HepG2 (cell line): ENCODE results near the gene FAHD2A. TPM values are rescaled to one million over a fixed set of nuclear protein-coding genes. Genes with fewer than 3 reads are reported as not detected.

Source experiments
- ATAC-seq: fragments of 200-7000 bp; cut with Tn5 transposase; 3 replicates; pipeline ENCODE4 v1.9.1; 2020; ENCODE audit warnings: mild to moderate bottlenecking, moderate library complexity
- BruUV-seq: library from RNA; stranded (reverse); fragments of 400-500 nt; replicated peaks from 2 replicates; lab custom pipeline; 2021; lab: Mats Ljungman, UMichigan
- CTCF ChIA-PET: fragments of 300-600 bp; formaldehyde crosslinking; extraction: SDS; loops from one replicate; lab custom pipeline; 2021; ENCODE audit warnings: low total read pairs, inconsistent platforms, low intra/inter-chr PET ratio; lab: Yijun Ruan, JAX
- POLR2A ChIA-PET: fragments of 350-600 bp; sonication (Branson Sonifier 250); formaldehyde crosslinking; loops from one replicate; lab custom pipeline; 2020; ENCODE audit warnings: antibody characterized with exemption, inconsistent platforms; lab: Yijun Ruan, JAX
- DNase-seq: peaks from one replicate; pipeline ENCODE4 v3.0.0-alpha.2; 2015; ENCODE audit warnings: low spot score
- FAIRE-seq: peaks from 3 replicates; lab custom pipeline; 2011; peaks lifted over from hg19 to GRCh38; lab: Jason Lieb, UNC
- H2AFZ ChIP-seq: one replicate; pipeline ENCODE4 v1.6.1; 2011; ENCODE audit warnings: low read length, inconsistent platforms
- H3K27ac ChIP-seq: fragments of 300-600 bp; 3 replicates; pipeline ENCODE4 v1.8.0; 2011; ENCODE audit warnings: mixed run types, mild to moderate bottlenecking, mixed read lengths, low read length, inconsistent platforms; ENCODE audit not compliant: insufficient read depth; ENCODE audit errors: extremely low read length
- H3K27me3 ChIP-seq, 2 experiments: fragments of 200-600 bp in 1 of 2; 2 replicates in 1 of 2; 3 replicates in 1 of 2; pipeline versions ENCODE4 v1.6.0 to v1.8.0; 2011; ENCODE audit warnings: low read length in 2 of 2, mild to moderate bottlenecking in 2 of 2, moderate library complexity in 2 of 2, inconsistent platforms in 1 of 2; ENCODE audit not compliant: insufficient read depth in 2 of 2, control insufficient read depth in 1 of 2
- H3K36me3 ChIP-seq, 2 experiments: fragments of 200-600 bp in 1 of 2; replicated peaks in 1 of 2; 2 replicates in 1 of 2; 3 replicates in 1 of 2; pipeline versions ENCODE4 v1.5.1 to v1.8.0; 2011; ENCODE audit warnings: low read length in 2 of 2, inconsistent platforms in 1 of 2; ENCODE audit not compliant: insufficient read depth in 2 of 2, control insufficient read depth in 1 of 2
- H3K4me1 ChIP-seq: 2 replicates; pipeline ENCODE4 v1.5.1; 2012; ENCODE audit warnings: low read length, inconsistent platforms; ENCODE audit not compliant: insufficient read depth
- H3K4me2 ChIP-seq: 2 replicates; pipeline ENCODE4 v1.6.0; 2011; ENCODE audit warnings: low read depth, low read length, inconsistent platforms
- H3K4me3 ChIP-seq, 3 experiments: fragments of 200-600 bp in 1 of 3; sonication (generic), shearing (Covaris generic) in 1 of 3; replicated peaks in 1 of 3; 2 replicates each; pipeline ENCODE4 v1.5.1; 2011 to 2016; ENCODE audit warnings: low read length in 3 of 3, inconsistent platforms in 2 of 3, low read depth in 2 of 3, mild to moderate bottlenecking in 2 of 3, control low read depth in 1 of 3, mixed read lengths in 1 of 3; ENCODE audit not compliant: insufficient read depth in 1 of 3
- H3K79me2 ChIP-seq: one replicate; pipeline ENCODE4 v1.6.1; 2011; ENCODE audit warnings: low read length, inconsistent platforms; ENCODE audit not compliant: insufficient read depth
- H3K9ac ChIP-seq: 2 replicates; pipeline ENCODE4 v1.6.0; 2011; ENCODE audit warnings: mild to moderate bottlenecking, low read depth, low read length, inconsistent platforms; ENCODE audit not compliant: insufficient read depth
- H3K9me3 ChIP-seq: 2 replicates; pipeline ENCODE4 v1.5.1; 2012; ENCODE audit warnings: mild to moderate bottlenecking, low read length
- H4K20me1 ChIP-seq: 2 replicates; pipeline ENCODE4 v1.6.0; 2011; ENCODE audit warnings: inconsistent platforms, mild to moderate bottlenecking, low read length, moderate library complexity; ENCODE audit not compliant: insufficient read depth
- CREBL2 ChIP-seq: sonication (generic); formaldehyde crosslinking; IDR thresholded peaks from 2 replicates; pipeline ENCODE4 v1.8.1; 2023; ENCODE audit warnings: missing genetic modification reagents, mild to moderate bottlenecking, borderline replicate concordance
- E2F1 ChIP-seq: sonication (generic); formaldehyde crosslinking; IDR thresholded peaks from 2 replicates; pipeline ENCODE4 v1.5.0; 2020; ENCODE audit warnings: missing genetic modification reagents
- HNF4G ChIP-seq, 2 experiments: sonication (generic) in 1 of 2; formaldehyde crosslinking in 1 of 2; IDR thresholded peaks; 2 replicates each; pipeline versions ENCODE4 v1.4.0 to v1.6.1; 2011 to 2020; ENCODE audit warnings: borderline replicate concordance in 2 of 2, low read depth in 2 of 2, mild to moderate bottlenecking in 2 of 2, low read length in 1 of 2, missing genetic modification reagents in 1 of 2, moderate library complexity in 1 of 2
- JUND ChIP-seq: sonication (generic); formaldehyde crosslinking; IDR thresholded peaks from 2 replicates; pipeline ENCODE4 v1.8.0; 2022; ENCODE audit warnings: mild to moderate bottlenecking, missing genetic modification reagents
- LRRFIP1 ChIP-seq: sonication (generic); formaldehyde crosslinking; conservative IDR thresholded peaks from 2 replicates; pipeline ENCODE4 v1.4.0; 2020; ENCODE audit warnings: missing genetic modification reagents
- MED13 ChIP-seq: sonication (generic); formaldehyde crosslinking; IDR thresholded peaks from 2 replicates; pipeline ENCODE4 v1.5.0; 2020; ENCODE audit warnings: missing genetic modification reagents
- SAP130 ChIP-seq: IDR thresholded peaks from 2 replicates; pipeline ENCODE4 v1.6.1; 2016; ENCODE audit warnings: low read depth
- ZC3H13 ChIP-seq: sonication (generic); formaldehyde crosslinking; IDR thresholded peaks from 2 replicates; pipeline ENCODE4 v1.8.1; 2023; ENCODE audit warnings: mild to moderate bottlenecking, missing genetic modification reagents, moderate library complexity
- ZNF513 ChIP-seq: sonication (generic); formaldehyde crosslinking; conservative IDR thresholded peaks from 2 replicates; pipeline ENCODE4 v1.5.0; 2020; ENCODE audit warnings: missing genetic modification reagents
- ZNF652 ChIP-seq: IDR thresholded peaks from 2 replicates; pipeline ENCODE4 v1.6.1; 2016; ENCODE audit warnings: low read depth, borderline replicate concordance
- ZNF710 ChIP-seq: sonication (generic); formaldehyde crosslinking; IDR thresholded peaks from 2 replicates; pipeline ENCODE4 v1.5.0; 2020; ENCODE audit warnings: mild to moderate bottlenecking, missing genetic modification reagents, borderline replicate concordance
- WGBS: methylation state at CpG from one replicate; pipeline ENCODE4 v1.1.6; 2017; ENCODE audit warnings: low lambda C conversion rate; 5-methylcytosine and 5-hydroxymethylcytosine counted together
- in situ Hi-C: cut with HindIII; loops from 2 replicates; pipeline ENCODE4 v1.10.0; 2017; ENCODE audit warnings: low pct_unique_long_range_greater_than_20kb; ENCODE audit not compliant: extremely low pct_ligation_motif_present
- intact Hi-C: fragments of 100-400 bp; cut with micrococcal nuclease; formaldehyde crosslinking; loops from one replicate; pipeline ENCODE4 v1.10.0; 2022; ENCODE audit not compliant: unreplicated experiment
- polyA plus RNA-seq, 8 experiments: library from polyadenylated mRNA; depleted of rRNA in 3 of 8; stranded (reverse) in 7 of 8; unstranded in 1 of 8; fragments of >200 nt; fragmentation: Illumina TruSeq in 4 of 8; extraction: Trizol in 4 of 8; gene quantifications; 2 replicates each; pipeline versions ENCODE4 v1.2.1 to v1.2.3, GENCODE V29; 2011 to 2016; ENCODE audit warnings: low read depth in 4 of 8, missing spikeins in 1 of 8, mixed read lengths in 1 of 8; ENCODE audit not compliant: insufficient read depth in 1 of 8
- total RNA-seq, 5 experiments: library from RNA; depleted of rRNA; stranded (reverse); fragments of >200 nt; fragmentation: Illumina TruSeq; extraction: Trizol; gene quantifications; 2 replicates each; pipeline ENCODE4 v1.2.3, GENCODE V29; 2016; ENCODE audit warnings: low read depth in 1 of 5

FAHD2A gene
- total and polyA plus RNA-seq, 2 of the 13 experiments (the other 11 are each of a cell fraction or from before 2014, with no cell fraction given) = 34.0 to 44.2 TPM

- TF ChIP-seq E2F1 (peak; percentile 22; the same call in 1 of the 2 replicates), MED13 (CRISPR knock-in tag) (no peak), ZNF710 (CRISPR knock-in tag) (no peak), ZNF652 (CRISPR knock-in tag) (no peak)
- TF ChIP-seq, all 625 proteins: peak for 44
These were observed 13.0 kb upstream of the FAHD2A start (continued) for GRCh38 chr2:95389245-95390119.

GRCh38 chr2:95390272-95390880, 12.1 kb upstream of the FAHD2A start:
- POLR2A ChIA-PET = interaction anchor here (7.7 kb wide), 1 partner anchor 12 kb away, joined by 110 read pairs; the partner anchor contains the start of gene FAHD2A
- in situ Hi-C loops = no loop called here
- CTCF ChIA-PET = interaction anchor here (1.9 kb wide), 1 partner anchor 13 kb away, joined by 9 read pairs; the partner anchor contains the start of gene FAHD2A
- TF ChIP-seq ZNF513 (CRISPR knock-in tag) (no peak), CREBL2 (CRISPR knock-in tag) (no peak), HNF4G (IDR thresholded peaks at IDR 0.05; ENCODE audit: borderline replicate concordance, low read depth, low read length) (peak; percentile 99), HNF4G (CRISPR knock-in tag; IDR thresholded peaks at IDR 0.05; ENCODE audit: borderline replicate concordance, low read depth) (peak; percentile 91), ZC3H13 (CRISPR knock-in tag) (no peak), JUND (CRISPR knock-in tag) (peak; percentile 70; the same call in 1 of the 2 replicates), LRRFIP1 (CRISPR knock-in tag) (no peak), SAP130 (CRISPR knock-in tag) (peak; percentile 71)

More at GRCh38 chr2:95390272-95390880, 12.1 kb upstream of the FAHD2A start:
- intact Hi-C loops = loop anchor here (1.0 kb wide), 1 partner anchor 339 kb away; no protein-coding TSS in a partner anchor
- Histone ChIP-seq H3K9me3 (no peaks in the 10 kb centered on the region), H4K20me1 (no peaks in the 10 kb centered on the region), H3K4me1 (peaks cover 56% of the 10 kb centered on the region), H3K27me3 (no peaks in the 10 kb centered on the region), H3K9ac (0 out of 2 replicates have a peak overlapping the region, but pooled peaks have one; percentile 14), H3K79me2 (no peaks in the 10 kb centered on the region), H3K4me3 (peak overlapping the region in 1 of 3 experiments; percentile 59; a peak in 2 of 6 replicates), H3K27ac (peak overlapping the region; percentile 60), H2AFZ (no peak overlapping the region), H3K36me3 (no peaks in the 10 kb centered on the region), H3K4me2 (peak overlapping the region; percentile 56)
- DNase-seq (peak; percentile 75), ATAC-seq (peak; percentile 59), FAIRE-seq (peak; percentile 62)
- no TSS peak for BruUV-seq
- 7% methylated on average over 3 of the region's 4 CpGs for WGBS
